GM19324 (cell line): ENCODE data around the gene UBE4A.

ENCODE experiments used
- ATAC-seq: cut with Tn5 transposase; IDR thresholded peaks from one replicate; pipeline ENCODE4 v1.9.1; 2021; ENCODE audit warnings: mild to moderate bottlenecking, moderate library complexity; ENCODE audit not compliant: unreplicated experiment, low FRiP score

The UBE4A gene, protein sequence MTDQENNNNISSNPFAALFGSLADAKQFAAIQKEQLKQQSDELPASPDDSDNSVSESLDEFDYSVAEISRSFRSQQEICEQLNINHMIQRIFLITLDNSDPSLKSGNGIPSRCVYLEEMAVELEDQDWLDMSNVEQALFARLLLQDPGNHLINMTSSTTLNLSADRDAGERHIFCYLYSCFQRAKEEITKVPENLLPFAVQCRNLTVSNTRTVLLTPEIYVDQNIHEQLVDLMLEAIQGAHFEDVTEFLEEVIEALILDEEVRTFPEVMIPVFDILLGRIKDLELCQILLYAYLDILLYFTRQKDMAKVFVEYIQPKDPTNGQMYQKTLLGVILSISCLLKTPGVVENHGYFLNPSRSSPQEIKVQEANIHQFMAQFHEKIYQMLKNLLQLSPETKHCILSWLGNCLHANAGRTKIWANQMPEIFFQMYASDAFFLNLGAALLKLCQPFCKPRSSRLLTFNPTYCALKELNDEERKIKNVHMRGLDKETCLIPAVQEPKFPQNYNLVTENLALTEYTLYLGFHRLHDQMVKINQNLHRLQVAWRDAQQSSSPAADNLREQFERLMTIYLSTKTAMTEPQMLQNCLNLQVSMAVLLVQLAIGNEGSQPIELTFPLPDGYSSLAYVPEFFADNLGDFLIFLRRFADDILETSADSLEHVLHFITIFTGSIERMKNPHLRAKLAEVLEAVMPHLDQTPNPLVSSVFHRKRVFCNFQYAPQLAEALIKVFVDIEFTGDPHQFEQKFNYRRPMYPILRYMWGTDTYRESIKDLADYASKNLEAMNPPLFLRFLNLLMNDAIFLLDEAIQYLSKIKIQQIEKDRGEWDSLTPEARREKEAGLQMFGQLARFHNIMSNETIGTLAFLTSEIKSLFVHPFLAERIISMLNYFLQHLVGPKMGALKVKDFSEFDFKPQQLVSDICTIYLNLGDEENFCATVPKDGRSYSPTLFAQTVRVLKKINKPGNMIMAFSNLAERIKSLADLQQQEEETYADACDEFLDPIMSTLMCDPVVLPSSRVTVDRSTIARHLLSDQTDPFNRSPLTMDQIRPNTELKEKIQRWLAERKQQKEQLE

DNA sequence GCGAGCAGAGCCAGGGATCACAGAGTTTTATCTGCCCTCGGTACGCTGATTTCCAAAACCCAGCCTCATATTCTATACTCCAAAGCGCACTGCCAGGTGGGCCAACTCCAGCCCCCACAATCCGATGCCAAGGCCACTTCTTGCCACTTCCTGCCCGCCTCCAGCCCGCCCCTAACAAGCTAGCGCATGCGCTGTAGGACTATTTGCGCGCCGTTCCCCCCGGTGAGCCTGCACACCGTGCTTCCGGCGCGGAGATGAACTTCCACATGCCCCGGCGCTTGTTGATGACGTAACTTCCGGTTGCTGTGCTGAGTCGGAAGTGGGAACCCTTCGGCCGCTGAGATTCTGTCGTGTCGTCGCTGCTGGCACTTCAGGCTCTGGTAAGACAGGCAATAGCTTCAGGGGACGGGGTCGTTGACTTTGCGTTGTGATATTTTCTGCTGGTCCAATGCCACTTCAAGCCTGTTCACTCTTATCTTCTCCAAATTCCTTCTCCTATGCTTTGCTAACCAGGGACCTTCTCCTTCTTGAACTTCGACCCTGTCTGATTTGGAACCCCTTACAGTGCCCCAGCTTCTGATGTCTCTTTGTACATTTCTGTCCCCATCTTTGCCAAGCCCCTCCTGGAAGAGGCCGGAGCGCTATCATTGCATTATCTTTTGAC is at the start of gene UBE4A:
Gene UBE4A (plus strand): TSS at position 306 of the 664 bp plus-strand sequence. CDS start 5,481 bp downstream, outside the sequence.
- ATAC-seq = peak; percentile 91

DNA sequence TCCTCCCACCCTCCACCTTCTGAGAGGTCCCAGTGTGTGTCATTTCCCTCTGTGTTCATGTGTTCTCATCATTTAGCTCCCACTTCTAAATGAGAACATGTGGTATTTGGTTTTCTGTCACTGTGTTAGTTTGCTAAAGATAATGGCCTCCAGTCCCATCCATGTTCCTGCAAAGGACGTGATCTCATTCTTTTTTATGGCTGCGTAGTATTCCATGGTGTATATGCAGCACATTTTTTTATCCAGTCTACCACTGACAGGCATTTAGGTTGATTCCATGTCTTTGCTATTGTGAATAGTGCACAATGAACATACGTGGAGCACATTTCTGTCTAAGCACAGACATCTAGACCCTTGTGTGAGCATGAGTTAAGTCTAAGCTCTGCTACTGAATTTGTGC is 49.1 kb upstream of the UBE4A start:
- ATAC-seq = no peak

DNA sequence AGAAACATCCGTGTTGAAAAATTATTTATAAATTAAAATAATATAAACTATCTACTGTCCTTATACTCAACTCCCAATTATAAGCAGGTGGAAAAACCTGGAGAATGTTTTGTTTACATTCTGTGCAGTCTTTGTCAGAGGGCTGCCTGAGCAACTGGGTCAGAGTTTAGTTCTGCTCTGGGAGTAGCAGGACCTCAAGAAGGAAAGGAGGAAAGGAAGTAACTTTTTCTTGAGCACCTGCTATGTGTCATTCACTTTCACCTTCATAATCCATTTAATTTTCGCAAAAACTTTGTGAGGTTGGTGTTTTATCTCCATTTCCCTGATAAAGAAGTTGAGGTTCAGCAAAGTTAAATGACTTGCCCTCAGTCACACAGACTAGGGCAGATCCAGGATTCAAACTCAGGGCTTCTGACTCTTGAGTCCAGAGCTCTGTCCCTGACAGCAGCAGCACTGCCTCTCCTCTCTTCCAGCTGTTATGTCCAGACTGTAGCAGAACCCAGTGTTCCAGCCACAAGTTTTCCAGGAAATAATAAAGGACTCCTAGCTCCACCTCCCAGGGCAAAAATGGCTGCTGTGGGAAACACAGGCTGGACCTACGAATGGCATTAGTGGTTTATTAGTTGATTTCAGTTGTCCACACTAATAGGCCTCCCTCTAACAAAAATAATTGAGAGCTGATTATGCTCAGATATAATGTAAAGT is 48.5 kb upstream of the UBE4A start:
- ATAC-seq = no peak

DNA sequence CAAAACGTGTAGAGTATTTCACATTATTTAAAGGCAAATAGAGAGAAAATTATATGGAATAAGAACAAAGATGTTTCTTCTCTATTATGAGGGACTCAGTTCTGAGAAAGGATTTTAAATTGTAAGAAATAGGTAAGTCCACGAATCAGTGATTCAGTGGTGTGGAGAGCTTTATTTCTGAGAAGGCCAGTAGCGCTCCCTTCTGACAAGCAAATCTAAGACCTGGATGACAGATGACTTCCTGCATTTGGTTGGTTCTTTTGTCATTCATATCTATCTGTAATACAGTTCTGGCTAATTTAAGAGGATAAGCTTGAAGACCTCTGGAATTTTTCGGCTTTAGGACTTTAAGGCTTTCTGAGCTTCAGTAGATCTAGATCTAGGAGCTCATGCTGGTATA is 47.9 kb upstream of the UBE4A start:
- ATAC-seq = no peak

DNA sequence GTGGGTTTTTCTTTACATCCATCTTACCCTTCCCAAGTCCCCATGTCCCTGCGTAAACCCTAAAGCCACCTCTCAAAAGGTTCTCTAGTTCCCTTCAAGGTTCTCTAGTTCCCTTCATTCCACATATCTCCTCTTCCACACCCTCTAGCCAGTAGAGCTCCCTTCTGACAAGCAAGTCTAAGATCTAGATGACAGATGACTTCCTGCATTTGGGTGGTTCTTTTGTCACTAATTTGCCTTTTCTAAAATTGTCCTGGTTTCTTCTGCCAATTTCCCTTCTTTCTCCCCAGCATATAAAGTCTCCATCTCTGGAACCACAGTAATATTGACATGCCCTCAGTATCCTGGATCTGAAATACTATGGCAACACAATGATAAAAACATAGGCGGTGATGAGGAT is 47.1 kb upstream of the UBE4A start:
- ATAC-seq = no peak

DNA sequence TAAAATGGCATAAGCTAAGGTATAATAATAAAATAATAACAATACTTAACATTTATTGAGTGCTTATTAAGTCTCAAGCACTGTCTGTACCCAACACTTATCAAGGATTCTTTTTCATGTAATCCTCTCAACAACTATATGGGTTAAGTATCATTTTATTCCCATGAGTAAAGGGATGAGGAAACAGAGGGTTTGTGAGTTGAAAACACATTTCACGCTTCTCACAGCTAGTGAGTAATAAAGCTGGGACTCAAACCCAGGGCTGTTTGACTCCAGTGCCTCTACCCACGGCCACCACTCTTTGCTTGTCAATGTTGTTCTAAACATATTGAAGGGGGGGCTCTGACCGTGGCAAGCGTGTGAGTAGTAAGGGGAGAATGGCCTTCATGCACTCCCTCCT is 46.2 kb upstream of the UBE4A start:
- ATAC-seq = no peak

DNA sequence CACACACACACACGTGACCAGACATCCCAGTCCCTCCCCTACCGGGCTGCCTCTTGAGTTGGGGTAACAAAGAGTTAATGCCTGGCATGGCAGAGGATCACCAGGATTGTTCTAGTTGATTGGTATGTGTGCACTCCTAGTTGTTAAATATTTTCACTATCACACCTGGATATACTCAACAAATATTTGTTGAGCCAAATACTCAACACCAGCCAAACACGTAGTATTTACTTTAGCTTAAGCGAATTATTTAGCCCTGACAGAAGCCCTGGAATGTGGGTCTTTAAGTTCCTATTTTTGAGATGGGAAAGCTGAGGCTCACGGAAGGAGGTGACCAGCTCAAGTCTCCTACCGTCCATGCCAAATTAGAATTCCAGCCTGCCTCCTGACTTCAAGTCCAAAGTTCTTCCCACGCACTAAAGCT is 44.4 kb upstream of the UBE4A start:
- ATAC-seq = no peak

DNA sequence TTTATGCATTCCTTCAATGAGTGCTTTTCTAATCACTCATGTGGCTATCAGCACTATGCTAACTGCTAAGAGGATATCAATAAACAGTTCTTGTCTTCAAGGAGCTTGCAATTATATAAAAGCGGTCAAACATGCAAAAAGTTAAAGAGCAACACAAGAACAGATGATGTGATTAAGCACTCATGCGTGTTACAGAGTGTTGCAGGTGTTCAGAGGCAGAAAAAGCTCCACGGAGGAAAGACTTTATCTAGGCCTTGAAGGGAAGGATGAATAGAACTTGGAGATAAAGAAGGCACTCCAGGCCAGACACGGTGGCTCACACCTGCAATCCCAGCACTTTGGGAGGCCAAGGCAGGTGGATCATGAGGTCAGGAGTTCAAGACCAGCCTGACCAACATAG is 41.3 kb upstream of the UBE4A start:
- no peak for ATAC-seq

DNA sequence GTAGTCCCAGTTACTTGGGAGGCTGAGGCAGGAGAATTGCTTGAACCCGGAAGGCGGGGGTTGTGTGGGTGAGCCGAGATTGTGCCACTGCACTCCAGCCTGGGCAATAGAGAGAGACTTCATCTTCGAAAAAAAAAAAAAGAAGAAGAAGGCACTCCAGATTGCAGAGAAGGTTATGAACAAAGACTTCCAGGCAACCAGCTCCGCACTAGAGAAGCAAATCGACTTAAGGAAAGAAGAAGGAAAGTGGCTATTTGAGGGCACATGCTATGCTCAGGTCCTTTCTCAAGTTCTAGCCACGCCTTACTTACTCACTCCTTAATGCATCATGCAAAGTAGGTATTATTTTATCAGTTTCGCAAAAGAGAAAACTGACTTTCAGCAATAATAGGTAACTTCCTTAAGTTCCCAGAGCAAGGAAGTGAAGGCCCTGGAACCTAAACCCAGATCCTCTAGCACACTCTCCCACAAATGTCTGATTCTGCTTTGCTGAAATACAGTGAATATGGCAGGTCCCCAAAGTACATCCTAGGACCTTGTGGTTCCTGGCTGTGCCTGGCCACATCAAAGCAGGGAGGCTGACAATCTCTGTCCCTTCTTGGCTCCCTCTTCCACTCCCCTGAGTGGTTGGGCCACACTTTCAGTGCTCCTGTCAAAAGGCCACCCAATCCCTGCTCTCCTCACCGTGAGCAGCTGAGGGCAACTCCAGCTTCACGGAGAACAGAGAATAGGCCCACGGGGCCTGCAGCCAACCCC is 40.6 kb upstream of the UBE4A start:
- no peak for ATAC-seq

DNA sequence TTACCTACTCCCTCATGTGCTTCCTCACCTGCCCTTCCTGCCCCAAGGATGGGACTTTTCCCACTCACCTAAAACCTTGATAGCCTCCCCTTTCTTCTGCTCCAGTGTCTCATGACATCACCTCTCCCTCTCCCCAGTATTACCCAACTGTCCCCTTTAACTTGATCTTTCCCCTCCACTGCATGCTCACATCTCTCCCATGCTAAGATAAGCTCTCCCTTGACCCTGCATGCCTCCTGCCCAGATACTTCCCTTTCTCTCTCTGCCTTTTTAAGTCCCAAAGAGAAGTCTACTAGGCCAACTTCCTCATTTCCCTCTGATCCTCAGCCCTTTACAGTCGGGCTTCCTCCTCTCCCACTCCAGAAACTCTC is 40.1 kb upstream of the UBE4A start:
- no peak for ATAC-seq

DNA sequence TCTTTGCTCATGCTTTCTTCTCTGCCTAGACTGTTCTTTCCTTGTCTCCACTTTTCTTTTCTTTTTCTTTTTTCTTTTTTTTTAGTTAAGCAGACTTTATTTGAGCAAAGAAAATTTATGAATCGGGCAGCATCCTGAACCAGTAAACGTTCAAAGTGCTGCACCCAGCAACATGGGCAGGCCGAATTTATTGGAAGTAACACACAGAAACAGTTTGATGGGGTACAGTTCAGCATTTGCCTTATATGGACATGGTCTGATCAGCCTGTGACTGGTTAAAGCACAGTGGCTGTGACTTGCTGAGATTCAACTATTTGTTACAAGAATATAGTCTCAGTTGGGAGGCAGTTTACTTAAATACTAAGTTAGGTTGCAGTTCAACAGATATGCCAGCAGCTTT is 38.9 kb upstream of the UBE4A start:
- ATAC-seq = no peak

DNA sequence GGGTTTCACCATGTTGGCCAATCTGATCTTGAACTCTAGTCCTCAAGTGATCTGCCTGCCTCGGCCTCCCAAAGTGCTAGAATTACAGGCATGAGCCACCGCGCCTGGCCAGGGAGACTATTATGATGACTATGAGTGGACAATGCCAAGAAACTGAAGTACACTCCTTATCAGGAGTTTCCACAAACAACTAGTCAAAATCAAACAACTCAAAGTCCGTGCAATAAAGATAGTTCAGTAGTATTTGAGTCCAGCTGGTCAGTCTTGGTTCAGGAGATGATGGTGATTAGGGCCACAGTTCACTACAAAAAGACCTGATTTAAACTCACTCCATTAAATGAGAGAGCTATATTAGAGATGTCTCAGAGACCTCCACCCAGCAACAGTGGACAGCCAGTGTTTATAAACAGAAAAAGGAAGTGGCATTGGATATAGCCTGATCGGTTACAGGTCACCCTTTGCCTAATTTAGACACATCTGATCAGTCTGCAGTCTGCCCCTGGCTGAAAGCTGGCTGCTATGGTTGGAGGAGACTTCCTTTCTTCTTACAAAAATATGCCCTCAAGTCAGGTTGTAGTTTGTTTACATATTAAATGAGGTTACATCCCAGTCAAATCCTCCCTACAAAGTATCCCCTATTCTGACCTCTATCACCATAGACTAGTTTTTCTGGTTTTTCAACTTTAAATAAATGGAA is 37.9 kb upstream of the UBE4A start:
- ATAC-seq = no peak

DNA sequence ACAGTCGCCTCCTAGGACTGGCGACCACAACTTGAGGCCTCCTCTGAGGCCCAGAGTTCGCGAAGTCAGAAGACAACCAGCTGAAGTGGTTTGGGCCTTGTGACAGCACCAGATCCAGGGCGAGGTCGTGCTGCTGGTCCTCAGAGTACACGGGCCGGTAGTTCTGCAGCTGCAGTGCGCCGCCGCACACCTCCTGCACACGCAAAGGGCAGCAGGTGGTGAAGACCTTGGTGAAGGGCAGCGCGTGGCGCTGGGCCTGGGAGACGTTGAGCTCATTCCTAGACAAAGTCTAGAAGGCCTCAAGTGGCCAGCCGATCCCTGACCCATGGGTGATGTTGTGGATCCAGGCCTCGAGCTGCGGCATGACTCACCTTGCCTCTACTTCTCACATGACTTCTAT is 36.7 kb upstream of the UBE4A start:
- no peak for ATAC-seq

DNA sequence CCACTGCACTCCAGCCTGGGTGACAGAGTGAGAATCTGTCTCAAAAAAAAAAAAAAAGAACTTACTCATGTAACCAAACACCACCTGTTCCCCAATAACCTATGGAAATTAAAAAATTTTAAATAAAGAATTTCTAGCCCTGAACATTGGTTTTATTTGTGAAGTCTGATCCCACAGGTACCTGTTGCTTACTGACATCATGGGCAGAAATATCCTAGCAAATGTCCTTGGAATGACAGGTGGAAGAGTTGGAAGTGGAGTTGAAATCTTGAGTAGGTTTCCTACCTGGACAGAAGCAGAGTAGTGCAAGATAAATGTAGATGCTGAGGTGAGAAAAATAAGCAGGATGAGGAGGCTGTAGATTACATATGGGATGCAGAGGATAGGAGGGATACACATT is 34.1 kb upstream of the UBE4A start:
- ATAC-seq = no peak

DNA sequence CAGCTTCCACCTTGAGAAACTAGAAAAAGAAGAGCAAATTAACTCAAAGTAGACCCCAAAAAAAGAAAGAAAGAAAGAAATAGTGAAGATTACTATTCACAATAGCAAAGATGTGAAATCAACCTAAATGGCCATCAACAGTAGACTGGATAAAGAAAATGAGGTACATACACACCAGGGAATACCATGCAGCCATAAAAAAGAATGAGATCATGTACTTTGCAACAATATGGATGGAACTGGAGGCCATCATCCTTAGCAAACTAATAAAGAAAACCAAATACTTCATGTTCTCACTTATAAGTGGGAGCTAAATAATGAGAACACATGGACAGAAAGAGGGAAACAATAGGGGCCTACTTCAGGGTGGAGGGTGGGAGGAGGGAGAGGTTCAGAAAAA is 30.7 kb upstream of the UBE4A start:
- ATAC-seq = no peak

DNA sequence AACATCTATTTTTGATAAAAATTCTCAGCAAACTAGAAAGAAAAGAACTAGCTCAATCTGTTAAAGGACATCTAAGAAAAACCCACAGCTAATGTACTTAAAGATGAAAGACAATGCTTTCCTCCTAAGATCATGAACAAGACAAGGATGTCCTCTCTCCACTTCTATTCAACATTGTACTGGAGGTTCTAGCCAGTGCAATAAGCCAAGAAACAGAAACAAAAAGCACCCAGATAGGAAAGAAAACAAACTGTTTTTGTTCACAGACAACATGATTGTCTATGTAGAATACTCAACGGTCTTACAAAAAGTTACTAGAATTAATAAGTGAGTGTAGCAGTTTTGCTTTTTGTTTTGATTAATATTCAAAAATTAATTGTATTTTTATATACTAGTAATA is 24.7 kb upstream of the UBE4A start:
- ATAC-seq = no peak

DNA sequence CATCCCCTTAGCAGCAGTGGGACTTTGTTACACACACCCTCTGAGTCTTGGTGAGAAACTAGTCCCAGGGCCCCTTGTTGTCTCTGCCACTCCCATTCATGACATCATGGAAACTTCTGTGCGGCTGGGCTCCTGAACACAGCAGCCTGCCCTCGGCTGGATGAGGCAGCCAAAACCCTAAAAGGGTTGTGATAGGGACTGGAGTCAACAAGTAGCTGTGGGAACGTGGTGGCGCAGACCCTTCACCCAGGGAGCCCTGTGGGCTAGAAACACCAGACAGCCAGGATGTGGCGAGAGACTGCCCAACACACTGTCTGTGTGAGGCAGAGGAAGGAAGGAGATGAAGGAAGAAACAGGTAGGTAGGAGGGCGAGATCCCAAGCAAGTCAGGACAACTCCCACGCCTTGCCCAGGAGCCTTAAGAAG is 20.8 kb upstream of the UBE4A start:
- no peak for ATAC-seq

DNA sequence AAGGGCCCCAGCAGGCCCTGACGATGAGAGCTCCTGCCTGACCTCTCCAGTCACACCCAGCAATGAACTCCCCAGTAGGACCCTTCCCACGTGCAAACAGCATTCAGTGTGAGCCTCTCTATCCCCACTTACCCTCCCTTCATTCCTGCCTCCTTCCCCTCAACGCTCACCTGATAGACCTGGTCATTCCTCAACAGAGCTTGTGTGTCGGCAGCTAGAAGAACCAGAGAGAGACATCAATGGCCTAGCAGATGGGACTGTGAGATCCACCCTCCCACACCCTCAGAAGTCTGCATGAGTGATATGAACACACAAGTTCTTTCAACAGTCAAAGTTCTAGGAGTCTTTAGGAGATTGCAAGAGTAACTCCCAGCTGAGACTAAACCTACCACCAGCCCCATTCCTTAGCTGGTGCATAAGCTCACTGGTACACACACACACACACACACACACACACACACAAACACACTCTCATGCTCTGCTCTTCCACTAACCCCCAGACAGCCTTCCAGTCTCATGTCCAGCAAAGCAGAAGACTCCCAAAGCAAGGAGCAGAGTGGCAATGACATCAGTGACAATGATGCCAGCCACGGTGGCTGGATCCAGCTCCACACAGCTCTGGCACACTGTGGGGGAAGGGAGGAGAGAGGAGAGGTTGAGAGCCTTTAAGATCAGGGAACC is 20.0 kb upstream of the UBE4A start:
- ATAC-seq = no peak
